Measurements from ENCODE around the gene CA14.
"Not testable (repeated sequence)": the region's sequence is repeated elsewhere in the genome, so short reads cannot be mapped to it uniquely, and the experiment has no call there.

The CA14 gene

DNA sequence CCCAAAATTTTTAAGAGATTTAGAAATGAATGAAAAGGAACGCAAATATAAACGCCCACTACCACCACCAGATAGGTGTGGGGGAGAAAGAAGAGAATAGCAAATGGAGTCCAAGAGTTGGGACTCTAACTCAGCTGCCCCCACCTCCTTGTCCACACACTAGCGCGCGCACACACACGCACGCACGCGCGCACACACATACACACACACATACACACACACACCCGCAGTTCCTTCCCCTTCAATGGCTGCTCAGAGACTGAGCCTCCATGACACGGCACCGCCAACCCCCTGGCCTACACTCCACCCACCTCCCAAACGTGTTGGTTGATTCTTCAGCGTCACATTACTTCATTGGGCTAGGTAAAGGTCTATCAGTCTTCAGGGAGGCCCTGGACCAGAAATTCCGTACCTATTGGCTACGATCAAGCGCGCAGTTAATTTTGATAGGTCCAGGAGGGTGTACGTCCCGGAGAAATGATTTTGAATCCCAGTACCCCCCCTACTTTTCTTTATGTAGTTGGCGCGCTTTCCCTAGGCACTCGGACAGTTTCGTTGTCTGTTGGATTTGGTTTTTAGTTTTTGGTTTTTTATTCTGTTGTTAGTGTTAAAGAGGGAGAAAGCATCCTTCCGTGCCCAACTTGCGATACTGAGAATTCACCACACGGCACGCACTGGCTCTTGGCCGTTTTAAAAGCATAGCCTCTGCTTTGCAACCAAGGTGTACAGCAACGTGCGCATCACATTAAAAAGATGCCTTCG, 21.5 kb upstream of the CA14 start, which contains the start of gene ANP32E:
Gene ANP32E (minus strand): TSS at position 261 of the 762 bp plus-strand sequence. CDS start 326 bp downstream, outside the sequence.
- peak; percentile 70 for DNase-seq (ENCODE audit: low read depth)

- no peak for DNase-seq (ENCODE audit: low read depth)
These were observed 20.9 kb upstream of the CA14 start for GRCh38 chr1:150236614-150237100.

- DNase-seq (ENCODE audit: low read depth): not testable (repeated sequence)
These were observed 20.4 kb upstream of the CA14 start for GRCh38 chr1:150237176-150237575.

DNA sequence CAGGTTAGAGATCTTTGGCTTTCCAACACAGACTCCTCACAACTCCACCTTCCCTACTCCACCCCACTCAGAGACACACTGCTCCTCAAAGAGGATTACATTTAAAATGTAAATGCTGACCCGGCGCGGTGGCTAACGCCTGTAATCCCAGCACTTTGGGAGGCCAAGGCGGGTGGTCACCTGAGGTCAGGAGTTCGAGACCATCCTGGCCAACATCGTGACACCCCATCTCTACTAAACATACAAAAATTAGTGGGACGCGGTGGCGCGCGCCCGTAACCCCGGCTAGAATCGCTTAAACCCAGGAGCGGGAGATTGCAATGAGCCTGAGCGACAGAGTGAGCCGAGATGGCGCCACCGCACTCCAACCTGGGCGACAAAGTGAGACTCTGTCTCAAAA, 19.8 kb upstream of the CA14 start:
- DNase-seq (ENCODE audit: low read depth): no peak

GRCh38 chr1:150243003-150243402, 14.6 kb upstream of the CA14 start:
- no peak for DNase-seq (ENCODE audit: low read depth)

- no peak for DNase-seq (ENCODE audit: low read depth)
These were observed 7.6 kb upstream of the CA14 start for GRCh38 chr1:150249936-150250335.

DNA sequence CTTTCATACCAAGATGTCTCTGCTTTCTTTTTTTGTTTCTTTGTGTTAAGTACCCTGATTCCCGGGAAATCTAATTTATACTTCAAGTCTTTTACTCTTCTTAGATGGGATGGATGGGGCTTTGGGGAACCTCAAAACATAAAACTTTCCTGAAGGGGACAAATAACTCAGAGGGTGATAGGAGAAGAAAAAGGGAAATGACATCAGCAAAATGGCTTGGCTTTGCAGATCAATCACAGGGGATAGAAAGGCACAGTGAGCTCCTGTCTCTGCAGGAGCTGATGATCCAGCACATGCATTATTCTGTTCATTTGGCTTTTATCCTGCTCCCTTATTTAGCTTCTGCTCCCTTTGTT, 1.4 kb upstream of the CA14 start:
- DNase-seq (ENCODE audit: low read depth): no peak

- DNase-seq (ENCODE audit: low read depth): no peak
These were observed 826 bp upstream of the CA14 start for GRCh38 chr1:150256554-150257341.

DNA sequence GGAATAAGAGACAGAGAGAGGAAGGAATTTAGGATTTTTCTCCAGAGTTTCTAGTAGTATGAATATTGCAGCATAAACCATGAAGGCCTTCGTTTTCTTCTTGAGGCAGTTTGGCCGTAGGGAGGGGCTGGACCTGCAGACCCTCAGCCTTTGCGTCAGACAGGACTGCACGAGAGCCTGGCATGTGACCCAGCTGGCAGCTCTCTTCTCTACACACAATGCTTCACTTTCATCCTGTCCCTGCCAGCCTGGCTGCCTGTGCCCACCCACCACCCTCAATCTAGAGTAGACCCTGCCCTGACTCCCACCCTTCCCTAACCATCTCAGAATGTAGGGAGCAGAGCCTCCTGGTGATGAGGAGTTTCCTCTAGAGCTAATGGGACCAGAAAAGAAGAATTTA, 1.6 kb downstream of the CA14 start:
- no peak for DNase-seq (ENCODE audit: low read depth)

DNA sequence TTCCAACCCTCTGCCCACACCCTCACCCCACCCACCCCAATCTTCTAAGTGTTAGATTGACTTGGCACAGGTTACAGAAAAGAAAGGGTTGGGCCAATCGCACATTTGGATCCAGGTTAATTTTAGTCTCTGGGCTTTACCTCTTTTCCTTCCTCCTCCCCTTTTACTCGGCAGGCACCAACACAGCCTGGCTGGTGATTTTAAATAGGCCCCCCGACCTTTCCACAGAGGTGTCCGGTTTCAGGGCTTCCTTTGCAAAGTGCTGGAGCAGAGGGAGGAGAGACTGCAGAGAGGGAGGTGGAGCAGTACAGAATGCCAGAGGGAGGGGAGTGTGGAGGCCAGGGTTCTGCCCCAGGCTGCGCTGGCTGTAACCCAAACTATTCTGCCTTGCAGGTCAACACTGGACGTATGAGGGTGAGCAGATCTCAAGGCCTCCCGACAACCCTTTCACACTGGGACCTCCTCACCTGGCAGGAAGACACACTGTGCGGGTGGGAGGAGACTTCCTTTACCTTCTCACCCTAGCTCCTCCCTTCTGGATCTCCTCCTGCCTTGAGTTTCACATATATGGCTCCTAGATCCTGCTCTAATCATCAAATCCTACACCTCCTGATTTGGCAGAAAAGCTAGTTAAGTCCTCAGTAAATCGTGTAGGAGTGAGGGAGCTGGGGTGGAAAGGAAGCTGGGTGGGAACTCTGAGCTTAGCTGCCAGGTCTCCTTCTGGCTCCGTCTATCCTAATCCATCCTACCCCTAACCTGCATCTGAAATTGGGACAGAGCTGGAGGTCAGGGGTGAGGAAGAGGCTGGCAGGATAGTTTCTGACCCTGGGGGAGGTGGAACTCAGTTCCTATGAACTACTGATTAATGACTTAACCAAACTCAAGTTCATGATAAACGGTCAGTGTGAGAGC, 2.4 kb downstream of the CA14 start:
- DNase-seq (ENCODE audit: low read depth): no peak

GRCh38 chr1:150261367-150261766, 3.8 kb downstream of the CA14 start:
- no peak for DNase-seq (ENCODE audit: low read depth)

GRCh38 chr1:150262388-150263320, 5.1 kb downstream of the CA14 start:
- no peak for DNase-seq (ENCODE audit: low read depth)

DNA sequence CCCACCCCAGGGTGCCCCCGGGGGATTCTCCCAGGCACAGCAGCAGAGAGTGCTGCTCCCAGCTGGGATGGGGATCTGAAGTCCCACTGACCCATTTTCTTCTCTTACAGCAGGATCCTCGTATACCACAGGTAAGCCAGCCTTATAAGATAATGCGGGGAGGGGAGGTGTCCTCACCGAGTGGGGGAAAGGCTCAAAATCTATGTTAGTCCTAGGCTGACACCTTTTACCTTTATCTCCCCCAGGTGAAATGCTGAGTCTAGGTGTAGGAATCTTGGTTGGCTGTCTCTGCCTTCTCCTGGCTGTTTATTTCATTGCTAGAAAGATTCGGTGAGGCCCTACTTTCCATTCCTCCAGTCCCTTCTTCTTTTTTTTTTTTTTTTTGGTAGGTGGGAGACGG, 6.0 kb downstream of the CA14 start:
- no peak for DNase-seq (ENCODE audit: low read depth)

- DNase-seq (ENCODE audit: low read depth): no peak
These were observed 10.3 kb downstream of the CA14 start for GRCh38 chr1:150267896-150268295.

DNA sequence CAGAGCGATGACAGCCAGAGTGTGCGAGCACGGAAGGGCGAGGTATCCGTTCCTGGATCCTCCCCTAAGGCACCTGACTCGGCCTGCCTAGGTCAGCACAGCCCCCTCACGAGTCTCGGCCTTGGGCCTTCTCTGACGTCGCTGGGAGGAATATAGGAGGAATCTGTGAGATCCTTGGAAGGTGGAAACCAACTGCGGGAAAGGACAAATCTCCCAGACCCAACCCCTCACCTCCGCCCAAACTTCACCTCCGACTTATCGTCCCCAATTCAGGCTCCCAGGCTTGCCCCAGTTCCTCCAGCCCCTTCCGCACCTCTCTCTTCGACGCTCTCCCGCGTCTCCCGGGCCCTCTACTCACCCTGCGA, 10.7 kb downstream of the CA14 start:
- DNase-seq (ENCODE audit: low read depth): no peak

DNA sequence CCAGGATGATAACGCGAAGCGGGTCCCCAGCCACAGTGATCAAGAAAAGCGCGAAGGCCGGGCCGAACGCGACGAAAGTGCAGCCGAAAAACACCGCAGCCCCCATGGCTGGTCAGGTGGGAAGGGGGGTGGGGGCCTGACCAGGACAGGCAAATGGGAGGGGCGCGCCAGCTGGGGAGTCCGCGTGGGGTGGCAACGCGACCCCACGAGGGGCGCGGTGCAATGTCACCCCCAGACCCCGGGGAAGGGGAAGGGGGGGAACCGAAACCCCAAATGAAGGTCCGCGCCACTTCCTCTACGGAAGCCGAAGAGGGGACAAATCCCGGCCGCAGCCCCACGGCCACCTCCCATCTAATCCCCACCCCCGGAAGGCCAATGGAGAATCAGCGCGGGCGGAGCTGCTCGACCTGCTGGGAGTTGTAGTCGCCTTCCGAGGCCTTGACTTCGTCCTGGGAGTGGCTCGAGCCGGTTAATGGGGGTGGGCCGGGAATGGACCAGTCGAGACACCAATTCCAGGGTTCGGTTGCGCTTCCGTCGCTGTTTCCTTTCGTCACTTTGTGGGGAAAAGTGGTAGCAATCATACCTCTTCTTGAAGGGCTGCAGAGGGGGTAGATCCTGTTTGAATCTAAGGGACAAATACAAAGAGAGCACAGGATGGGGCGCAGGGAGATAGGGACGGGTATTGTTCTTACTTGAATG, 11.3 kb downstream of the CA14 start, which contains the start of gene APH1A:
Gene APH1A (minus strand): TSS at position 312 of the 699 bp plus-strand sequence. CDS start 206 bp downstream, at position 106.
- DNase-seq (ENCODE audit: low read depth): peak; percentile 78

DNA sequence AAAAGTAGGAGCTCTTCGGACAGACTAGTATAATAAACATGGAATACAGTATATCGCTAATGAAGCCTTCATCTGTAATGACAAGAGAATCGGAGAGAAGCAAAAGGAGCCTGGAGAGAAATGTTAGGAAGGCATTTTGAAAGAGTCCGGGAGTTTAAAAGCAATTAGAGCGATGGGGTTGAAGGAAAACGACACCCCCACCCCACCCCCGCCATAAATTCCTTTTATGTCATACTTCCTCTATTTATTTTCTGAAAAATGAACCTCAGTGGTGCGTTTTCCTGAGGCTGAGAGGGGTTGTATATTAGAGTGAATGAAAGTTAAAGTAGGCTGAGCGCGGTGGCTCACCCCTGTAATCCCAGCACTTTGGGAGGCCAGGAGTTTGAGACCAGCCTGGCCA, 11.9 kb downstream of the CA14 start:
- no peak for DNase-seq (ENCODE audit: low read depth)

DNA sequence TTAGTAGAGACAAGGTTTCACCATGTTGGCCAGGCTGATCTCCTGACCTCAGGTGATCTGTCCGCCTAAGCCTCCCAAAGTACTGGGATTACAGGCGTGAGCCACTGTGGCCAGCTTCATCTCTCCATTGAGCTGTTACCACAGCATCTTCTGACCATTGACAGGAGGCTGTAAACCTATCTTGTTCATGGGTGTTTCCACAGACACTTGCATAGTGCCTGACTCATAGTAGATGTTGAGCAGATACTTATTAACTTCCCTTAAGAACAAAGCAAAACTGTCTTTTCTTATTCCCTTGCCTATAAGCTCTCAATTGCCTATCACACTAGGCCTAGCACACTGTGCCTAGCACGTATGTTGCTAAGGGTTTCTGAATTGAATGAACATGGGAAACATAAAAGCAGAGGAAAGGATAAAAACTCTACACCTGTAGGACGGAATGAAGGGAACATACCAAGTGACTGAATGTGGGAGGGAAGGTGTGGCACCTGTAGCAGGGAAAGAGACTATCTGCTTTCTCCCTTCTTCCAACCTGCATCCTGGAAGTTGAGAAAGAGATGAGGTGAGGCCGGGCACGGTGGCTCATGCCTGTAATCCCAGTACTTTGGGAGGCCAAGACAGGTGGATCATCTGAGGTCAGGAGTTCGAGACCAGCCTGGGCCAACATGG, 13.9 kb downstream of the CA14 start:
- DNase-seq (ENCODE audit: low read depth): no peak

GRCh38 chr1:150273311-150273710, 15.7 kb downstream of the CA14 start:
- no peak for DNase-seq (ENCODE audit: low read depth)

Measured in stimulated activated CD8-positive, alpha-beta memory T cell treated with anti-CD3 and anti-CD28 coated beads, Interleukin-15, amount 100 ng/mL, for 24 hours (primary cell).